Lung (tissue), 12 donors: ENCODE results near the gene UBE2D1. TPM values are rescaled to one million over a fixed set of nuclear protein-coding genes. Genes with fewer than 3 reads are reported as not detected.

ENCODE experiments used
- ATAC-seq: fragments of 200-7000 bp; cut with Tn5 transposase; one replicate; pipeline ENCODE4 v1.9.1; 2020; ENCODE audit warnings: moderate number of reproducible peaks; ENCODE audit not compliant: insufficient read depth, low FRiP score
- DNase-seq, 3 donors: peaks; one replicate each; pipeline ENCODE4 v3.0.0-alpha.2; 2013 to 2017
- H3K27ac ChIP-seq, 2 donors: one replicate each; pipeline ENCODE4 v1.5.1; 2013; ENCODE audit warnings: mild to moderate bottlenecking in 2 of 2, moderate library complexity in 2 of 2, control low read depth in 1 of 2, inconsistent platforms in 1 of 2, low read depth in 1 of 2, low read length in 1 of 2
- H3K27me3 ChIP-seq, 3 donors: one replicate each; pipeline ENCODE4 v1.5.1; 2013; ENCODE audit warnings: low read length in 2 of 3; ENCODE audit not compliant: control insufficient read depth in 3 of 3, insufficient read depth in 3 of 3
- H3K36me3 ChIP-seq, 4 donors: one replicate each; pipeline ENCODE4 v1.5.1; 2013; ENCODE audit warnings: low read length in 4 of 4, mild to moderate bottlenecking in 1 of 4, moderate library complexity in 1 of 4; ENCODE audit not compliant: control insufficient read depth in 4 of 4, insufficient read depth in 4 of 4
- H3K4me1 ChIP-seq, 5 donors: one replicate each; pipeline ENCODE4 v1.5.1; 2013; ENCODE audit warnings: low read length in 5 of 5, mild to moderate bottlenecking in 2 of 5, moderate library complexity in 1 of 5; ENCODE audit not compliant: control insufficient read depth in 5 of 5, insufficient read depth in 5 of 5
- H3K4me3 ChIP-seq: one replicate; pipeline ENCODE4 v1.5.1; 2013; ENCODE audit warnings: mild to moderate bottlenecking, control low read depth, moderate library complexity
- H3K9ac ChIP-seq, 2 donors: one replicate each; pipeline ENCODE4 v1.5.1; 2013; ENCODE audit warnings: low read length in 2 of 2, control low read depth in 1 of 2; ENCODE audit not compliant: insufficient read depth in 1 of 2
- H3K9me3 ChIP-seq, 4 donors: one replicate each; pipeline ENCODE4 v1.5.1; 2013; ENCODE audit warnings: low read length in 3 of 4, mild to moderate bottlenecking in 1 of 4, moderate library complexity in 1 of 4; ENCODE audit not compliant: control insufficient read depth in 4 of 4, insufficient read depth in 3 of 4
- CTCF ChIP-seq: IDR thresholded peaks from 2 replicates; pipeline ENCODE4 v1.5.1; 2012; ENCODE audit warnings: mild to moderate bottlenecking; ENCODE audit errors: control extremely low read depth, extremely low read depth
- WGBS, 2 donors: extraction: QIAGEN DNeasy Blood & Tissue Kit; methylation state at CpG; one replicate each; pipeline ENCODE4 v1.1.7; 2013; 5-methylcytosine and 5-hydroxymethylcytosine counted together
- polyA plus RNA-seq, 2 donors: library from polyadenylated mRNA; stranded (reverse); fragments of 200-250 nt; gene quantifications; one replicate each; pipeline ENCODE4 v1.2.1, GENCODE V29; 2013
- total RNA-seq, 2 donors: library from RNA; depleted of rRNA in 1 of 2; stranded (reverse); fragments of >200 nt in 1 of 2; gene quantifications; one replicate each; pipeline ENCODE4 v1.2.1, GENCODE V29; 2014 to 2021
- donor health status: control.
- donor health status: control.
- donor health status: Bipolar disorder and iron deficiency.
- donor health status: healthy.
- donor health status: DM: yes; HTN: yes; CAD: no.

UBE2D1 gene
- total and polyA plus RNA-seq, 4 donors: 15.6 to 30.5 (median 21.0) TPM

GRCh38 chr10:58299580-58299979 lies 35.2 kb upstream of the UBE2D1 start:
- H3K27ac ChIP-seq: no peak overlapping the region
- DNase-seq: peak; percentile 39 to 65 (median 55)
- no peaks in the 10 kb centered on the region for H3K36me3 ChIP-seq
- no peaks in the 10 kb centered on the region for H3K4me1 ChIP-seq
- H3K9ac ChIP-seq: no peak overlapping the region
- peak; percentile 75 for ATAC-seq
- H3K4me3 ChIP-seq: no peak overlapping the region
- 16 to 20% methylated on average over 4 of the region's 4 CpGs for WGBS, 2 donors
- no peaks in the 10 kb centered on the region for H3K27me3 ChIP-seq
- no peaks in the 10 kb centered on the region for H3K9me3 ChIP-seq
- peak; percentile 68 for TF ChIP-seq CTCF

- Histone ChIP-seq H3K4me3 (no peak overlapping the region), H3K27me3 (no peaks in the 10 kb centered on the region), H3K36me3 (no peaks in the 10 kb centered on the region), H3K9me3 (no peaks in the 10 kb centered on the region), H3K27ac (no peak overlapping the region), H3K4me1 (no peaks in the 10 kb centered on the region), H3K9ac (no peak overlapping the region)
- no peak for ATAC-seq
- no peak for DNase-seq
- no peak for TF ChIP-seq CTCF
These were observed 34.1 kb upstream of the UBE2D1 start for GRCh38 chr10:58300676-58301075.

GRCh38 chr10:58302254-58302653 lies 32.6 kb upstream of the UBE2D1 start:
- Histone ChIP-seq H3K4me3 (no peak overlapping the region), H3K27me3 (peaks cover 0 to 4% (median 0%) of the 10 kb centered on the region in 3 donors), H3K9ac (no peak overlapping the region), H3K9me3 (no peaks in the 10 kb centered on the region), H3K36me3 (no peaks in the 10 kb centered on the region), H3K4me1 (no peaks in the 10 kb centered on the region), H3K27ac (no peak overlapping the region)
- WGBS, 2 donors: 48 to 77% methylated on average over 2 of the region's 2 CpGs
- DNase-seq: no peak
- no peak for TF ChIP-seq CTCF
- no peak for ATAC-seq

GRCh38 chr10:58304099-58304633 lies 30.6 kb upstream of the UBE2D1 start:
- Histone ChIP-seq H3K4me1 (no peaks in the 10 kb centered on the region), H3K4me3 (no peak overlapping the region), H3K27ac (no peak overlapping the region), H3K36me3 (no peaks in the 10 kb centered on the region), H3K27me3 (peaks cover 0 to 4% (median 0%) of the 10 kb centered on the region in 3 donors), H3K9me3 (no peaks in the 10 kb centered on the region), H3K9ac (no peak overlapping the region)
- ATAC-seq: no peak
- TF ChIP-seq CTCF: no peak
- 88 to 92% methylated on average over 3 of the region's 3 CpGs for WGBS, 2 donors
- DNase-seq: no peak
